Caki2 (cell line): ENCODE measurements around the gene ANKRD50. TPM values are rescaled to one million over a fixed set of nuclear protein-coding genes. Genes with fewer than 3 reads are reported as not detected.

Experiments
- DNase-seq: peaks from one replicate; pipeline ENCODE4 v3.0.0-alpha.2; 2015; ENCODE audit warnings: low read depth
- in situ Hi-C: cut with HindIII; loops from 2 replicates; pipeline ENCODE4 v1.10.0; 2016; ENCODE audit warnings: low sequenced_read_pairs, low pct_unique_long_range_greater_than_20kb, mixed read lengths
- total RNA-seq: library from RNA; depleted of rRNA; stranded (reverse); fragments of >200 nt; shearing (Covaris generic); gene quantifications from 2 replicates; pipeline ENCODE4 v1.2.3, GENCODE V29; 2014; ENCODE audit warnings: low replicate concordance

ANKRD50 gene
- total RNA-seq, 1 experiment from 2014 or later = 3.6 TPM

DNA sequence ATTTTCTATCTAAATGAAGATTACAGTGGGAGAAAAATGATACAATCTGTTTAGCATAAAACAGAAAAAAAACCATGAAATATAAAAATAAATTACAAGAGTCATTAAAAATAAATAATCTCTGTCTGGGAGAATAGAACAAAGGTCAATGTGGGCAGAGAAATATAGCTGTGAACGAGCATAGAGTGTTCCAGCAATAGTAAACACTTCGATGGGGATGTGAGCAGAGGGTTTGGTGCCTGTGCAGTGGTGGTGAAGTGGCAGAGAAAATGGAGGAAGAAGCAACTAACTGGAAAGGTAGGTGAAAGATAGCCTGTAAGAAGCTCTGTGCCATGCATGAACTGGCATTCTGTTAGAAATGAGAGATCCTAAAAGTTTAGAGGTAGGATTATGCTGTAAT is 64.9 kb downstream of the ANKRD50 start:
- in situ Hi-C loops = no loop called here
- DNase-seq = no peak

DNA sequence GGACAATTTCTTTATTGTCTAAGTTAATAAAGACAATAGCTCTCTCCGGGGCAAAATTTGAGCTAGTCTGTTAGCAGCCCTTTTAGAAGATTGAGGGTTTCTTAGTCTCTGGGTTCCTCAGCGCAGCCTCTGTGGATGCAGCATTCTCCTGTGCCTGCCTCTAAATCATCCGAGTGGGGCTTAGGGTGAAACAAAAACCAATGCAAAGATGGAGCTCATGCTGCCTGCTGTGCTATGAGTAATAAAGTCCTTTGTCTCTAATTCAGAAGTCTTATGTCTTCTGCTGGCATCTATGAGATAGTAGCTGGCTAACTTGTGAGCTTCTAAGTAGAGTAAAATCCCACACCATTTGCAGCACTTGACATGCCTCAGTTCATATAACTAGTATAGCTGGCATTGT is 67.9 kb downstream of the ANKRD50 start:
- DNase-seq = no peak
- in situ Hi-C loops = no loop called here

DNA sequence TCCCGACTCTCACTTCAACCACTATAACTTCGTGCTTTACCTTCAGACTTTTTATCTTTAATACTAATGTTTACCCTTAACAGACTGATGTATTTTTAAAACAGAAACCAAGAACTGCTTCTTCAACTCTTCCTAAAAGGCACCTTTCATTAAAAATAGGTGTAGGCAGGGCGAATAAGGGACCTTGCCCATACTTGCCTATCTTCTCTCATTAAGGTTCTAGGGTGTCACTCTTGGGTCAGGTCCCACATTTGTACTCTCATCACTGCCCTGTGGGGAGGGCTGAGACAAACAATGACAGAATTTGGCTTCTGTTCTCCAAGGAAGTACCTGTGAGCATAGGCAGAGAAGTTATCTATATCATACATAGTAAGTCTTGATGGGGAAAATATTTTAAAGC is 69.7 kb downstream of the ANKRD50 start:
- DNase-seq = no peak
- in situ Hi-C loops = no loop called here

- DNase-seq = peak; percentile 78
Measured at GRCh38 chr4:124641715-124642381, 70.7 kb downstream of the ANKRD50 start.

DNA sequence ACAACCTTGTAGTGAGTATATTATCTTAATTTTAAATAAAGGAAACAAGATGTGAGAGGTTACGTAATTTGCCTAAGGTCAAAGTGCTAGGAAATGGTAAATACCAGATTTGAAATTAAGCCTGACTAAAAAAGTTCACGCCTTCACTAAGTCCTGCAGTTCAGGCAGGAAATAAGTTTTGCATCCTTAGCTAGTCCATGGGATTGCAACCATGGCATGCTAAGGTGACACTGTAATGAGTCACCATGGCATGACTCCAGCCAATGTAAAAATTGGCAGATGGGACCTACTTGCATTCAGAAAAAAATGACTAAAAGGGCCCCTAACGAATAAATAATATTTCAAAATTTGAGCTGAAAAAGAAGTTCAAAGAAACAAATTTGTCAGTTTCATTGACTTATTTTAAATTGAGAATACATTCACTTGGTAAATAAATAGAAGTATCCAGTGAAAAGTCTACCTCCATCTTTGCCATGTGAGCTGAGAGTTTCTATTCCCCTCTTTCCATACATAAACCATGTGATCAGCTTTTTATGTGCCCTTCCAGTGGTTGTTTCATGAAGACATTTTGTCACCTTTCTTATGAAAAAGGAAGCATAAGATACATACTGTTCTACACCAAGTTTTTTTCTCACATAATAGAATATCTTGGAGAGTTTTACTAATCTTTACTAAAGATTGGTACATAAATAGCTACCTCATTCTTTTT is 72.4 kb downstream of the ANKRD50 start:
- peak; percentile 73 for DNase-seq
- in situ Hi-C loops = no loop called here

More at GRCh38 chr4:124641715-124642381, 70.7 kb downstream of the ANKRD50 start:
- in situ Hi-C loops = no loop called here

DNA sequence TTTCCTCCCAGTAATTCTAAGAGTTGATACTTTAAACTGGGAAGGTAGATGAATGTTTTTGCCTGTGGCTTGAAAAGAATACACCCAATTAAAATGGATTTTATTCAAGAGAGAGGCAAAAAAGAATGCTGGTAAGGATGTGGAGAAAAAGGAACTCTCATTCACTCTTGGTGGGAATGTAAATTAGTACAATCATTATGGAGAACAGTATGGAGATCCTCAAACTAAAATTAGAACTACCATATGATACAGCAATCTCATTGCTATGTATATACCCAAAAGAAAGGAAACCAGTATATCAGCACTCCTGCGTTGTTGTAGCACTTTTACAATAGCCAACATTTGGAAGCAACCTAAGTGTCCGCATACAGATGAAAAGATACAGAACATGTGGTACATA is 75.2 kb downstream of the ANKRD50 start:
- DNase-seq = no peak
- in situ Hi-C loops = no loop called here

DNA sequence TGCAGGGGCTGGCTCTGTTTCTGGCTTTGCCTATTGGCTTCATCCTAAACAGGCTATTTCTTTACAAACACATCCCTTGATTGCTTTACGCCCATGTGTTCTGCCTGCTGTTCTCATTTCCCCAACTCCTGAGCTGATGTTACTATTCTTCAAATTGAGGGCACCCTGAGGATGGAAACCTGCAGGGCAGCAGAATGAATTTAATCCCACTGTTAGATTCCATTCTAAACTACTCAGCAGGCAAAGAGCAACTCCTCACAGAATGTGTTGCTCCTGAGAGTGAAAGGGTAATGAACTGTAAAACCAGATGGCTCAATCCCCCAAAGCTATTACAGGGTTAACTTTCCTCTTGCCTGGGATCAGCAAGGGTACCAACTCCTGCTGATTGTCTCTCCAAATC is 75.7 kb downstream of the ANKRD50 start:
- in situ Hi-C loops = no loop called here
- DNase-seq = peak; percentile 21

DNA sequence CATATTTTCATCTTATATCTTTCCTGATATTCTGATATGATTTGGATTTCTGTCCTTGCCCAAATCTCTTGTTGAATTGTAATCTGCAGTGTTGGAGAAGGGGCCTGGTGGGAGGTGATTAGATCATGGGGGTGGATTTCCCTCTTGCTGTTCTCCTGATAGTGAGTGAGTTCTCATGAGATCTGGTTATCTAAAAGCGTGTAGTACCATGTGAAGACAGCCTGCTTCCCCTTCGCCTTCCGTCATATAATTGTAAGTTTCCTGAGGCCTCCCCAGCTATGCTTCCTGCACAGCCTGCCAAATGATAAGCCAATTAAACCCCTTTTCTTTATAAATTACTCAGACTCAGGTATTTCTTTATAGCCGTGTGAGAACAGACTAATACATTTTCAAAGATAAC is 77.2 kb downstream of the ANKRD50 start:
- in situ Hi-C loops = no loop called here
- no peak for DNase-seq

DNA sequence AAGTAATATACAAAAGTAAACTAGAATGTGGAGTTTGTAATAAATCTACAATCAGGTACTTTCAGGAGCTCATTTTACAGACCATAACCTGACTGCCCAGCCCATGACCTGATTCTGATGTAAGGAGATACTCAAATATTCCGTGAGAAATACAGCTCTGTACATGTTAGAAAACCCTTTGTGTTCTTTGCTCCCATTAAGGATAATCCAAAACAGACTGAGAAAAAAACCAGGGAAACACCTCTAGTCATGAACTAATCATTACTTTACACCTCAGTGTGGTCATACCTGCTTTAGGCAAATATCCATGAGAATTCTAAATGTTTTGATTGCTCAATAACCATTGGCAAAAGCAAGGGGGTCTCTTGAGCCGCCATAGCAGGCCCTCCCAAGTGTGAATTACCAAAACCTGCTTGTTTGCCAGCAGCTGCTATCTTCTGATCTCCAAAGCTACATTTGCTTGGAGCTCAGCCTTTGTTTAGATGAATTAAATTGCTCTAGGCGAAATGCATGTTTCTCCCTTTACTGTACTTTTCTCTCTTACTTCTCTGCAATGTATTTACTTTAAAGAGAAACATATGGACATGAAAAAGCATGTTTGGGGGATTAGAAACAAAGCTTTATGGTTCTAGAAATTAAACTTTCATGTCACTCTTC is 79.1 kb downstream of the ANKRD50 start:
- DNase-seq = no peak
- in situ Hi-C loops = no loop called here

DNA sequence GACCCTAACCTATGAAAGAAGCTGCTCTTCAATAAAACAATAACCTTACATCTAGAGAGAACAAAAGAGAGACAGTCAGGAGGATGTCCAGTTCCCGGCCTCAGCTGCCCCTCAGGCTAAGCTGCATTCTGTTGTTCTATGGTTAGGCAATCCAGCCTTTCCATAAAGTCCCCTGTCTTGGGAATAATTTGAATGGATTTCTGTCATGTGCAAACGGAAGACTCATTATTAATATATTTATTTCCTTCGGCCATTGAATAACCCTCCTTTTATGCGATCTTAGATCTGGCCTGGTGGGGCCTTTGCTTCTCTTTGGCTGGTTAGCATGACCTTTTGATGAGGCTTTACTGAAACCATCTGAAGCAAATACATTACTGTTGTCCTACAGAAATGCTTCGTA is 80.1 kb downstream of the ANKRD50 start:
- no peak for DNase-seq
- in situ Hi-C loops = no loop called here

DNA sequence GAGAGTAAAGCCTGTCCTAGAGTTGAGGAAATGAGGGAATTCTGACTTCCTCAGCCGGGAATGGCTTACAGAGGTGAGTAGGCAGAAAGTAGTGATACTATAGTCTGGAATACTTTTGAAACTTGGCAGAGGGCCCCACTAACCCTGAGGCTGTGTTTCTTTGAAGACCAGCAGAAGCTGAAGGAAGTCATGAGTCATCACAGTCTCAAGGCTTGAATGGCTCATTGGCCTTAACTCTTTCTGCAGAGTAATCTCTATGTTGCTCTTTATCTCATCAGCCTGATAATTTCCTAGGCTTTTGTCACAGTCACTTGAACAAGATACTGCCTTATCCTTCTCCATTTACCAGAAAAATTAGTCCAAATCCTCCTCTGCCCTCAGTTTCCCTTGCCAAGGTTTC is 80.8 kb downstream of the ANKRD50 start:
- in situ Hi-C loops = no loop called here
- DNase-seq = peak; percentile 89

DNA sequence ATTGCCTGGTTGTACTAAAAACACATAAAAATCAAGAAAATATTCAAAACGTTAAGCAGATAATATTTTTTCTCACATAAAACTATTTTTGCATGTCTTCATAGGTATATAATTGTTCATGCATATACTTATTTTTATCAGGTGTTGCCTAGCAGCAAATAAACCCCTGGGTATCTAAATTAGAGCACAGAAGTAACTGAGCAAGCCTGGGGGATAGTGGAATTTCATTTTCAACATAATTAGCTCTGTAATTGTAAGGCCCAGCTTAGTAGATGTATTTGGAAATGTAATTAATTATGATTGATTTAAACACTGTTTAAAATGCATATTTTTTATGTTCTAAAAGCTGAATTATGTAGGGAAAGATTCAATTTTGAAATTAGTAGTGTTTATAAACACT is 82.9 kb downstream of the ANKRD50 start:
- in situ Hi-C loops = no loop called here
- DNase-seq = no peak
